ENCODE results near the gene ANKRD39.

ANKRD39 gene

DNA sequence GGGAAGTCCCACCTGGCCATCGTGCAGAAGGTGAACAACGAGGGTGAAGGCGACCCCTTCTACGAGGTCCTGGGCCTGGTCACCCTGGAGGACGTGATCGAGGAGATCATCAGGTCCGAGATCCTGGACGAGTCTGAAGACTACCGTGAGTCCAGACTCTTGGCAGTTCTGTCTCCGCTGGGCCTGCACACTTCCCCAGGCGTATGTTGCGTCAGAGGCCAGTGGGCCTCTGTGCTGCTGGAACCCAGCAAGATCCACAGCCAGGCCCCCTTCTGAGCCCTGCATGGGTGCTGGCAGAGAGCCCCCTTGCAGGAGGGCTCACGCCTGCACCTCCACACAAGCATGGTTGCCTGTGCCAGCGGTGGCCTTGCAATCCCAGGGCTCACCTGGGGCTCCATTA, 32.8 kb downstream of the ANKRD39 start:
- no peak for DNase-seq

GRCh38 chr2:96824079-96824870, 33.5 kb downstream of the ANKRD39 start:
- DNase-seq, result no peak

- no peak for DNase-seq
These were observed 34.6 kb downstream of the ANKRD39 start for GRCh38 chr2:96823198-96823597.

DNA sequence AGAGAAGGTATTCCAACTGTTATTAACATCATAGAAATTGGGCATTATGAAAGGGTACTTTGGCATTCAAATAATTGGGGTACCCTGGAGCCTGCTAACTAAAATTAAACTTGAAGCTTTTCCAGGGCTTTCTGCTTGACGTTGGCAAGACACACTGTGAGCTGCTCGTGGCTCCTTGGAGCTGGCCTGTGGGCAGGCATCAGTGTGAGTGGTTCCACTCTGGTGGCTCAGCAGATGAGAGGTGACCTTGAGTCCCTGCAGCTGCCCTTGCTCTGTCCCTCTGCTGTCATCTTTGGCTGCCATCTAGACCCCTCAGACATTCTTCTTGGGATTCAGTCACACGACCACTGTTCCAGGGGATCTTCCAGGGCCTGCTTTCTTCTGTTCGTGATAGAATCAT, 35.0 kb downstream of the ANKRD39 start:
- DNase-seq, result no peak

GRCh38 chr2:96821113-96821675, 36.6 kb downstream of the ANKRD39 start:
- DNase-seq, result no peak

- no peak for DNase-seq
These were observed 37.8 kb downstream of the ANKRD39 start for GRCh38 chr2:96819876-96820511.

- DNase-seq, result no peak
These were observed 38.5 kb downstream of the ANKRD39 start for GRCh38 chr2:96819128-96819875.

DNA sequence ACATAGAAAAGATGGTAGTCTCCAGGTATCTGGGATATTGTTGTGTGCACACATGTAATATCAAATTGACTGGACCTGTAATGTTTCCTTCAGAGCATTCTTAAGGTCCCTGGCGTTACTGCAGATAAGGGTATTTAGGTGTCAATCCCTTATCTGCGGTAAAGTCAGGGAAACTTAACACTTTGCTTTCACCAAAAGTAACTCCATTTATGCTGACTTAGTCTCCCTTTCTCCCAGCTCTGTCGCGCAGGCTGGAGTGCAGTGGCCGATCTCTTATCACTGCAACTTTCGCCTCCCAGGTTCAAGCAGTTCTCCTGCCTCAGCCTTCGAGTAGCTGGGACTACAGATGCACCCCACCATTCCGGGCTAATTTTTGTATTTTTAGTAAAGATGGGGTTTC, 39.9 kb downstream of the ANKRD39 start:
- no peak for DNase-seq

DNA sequence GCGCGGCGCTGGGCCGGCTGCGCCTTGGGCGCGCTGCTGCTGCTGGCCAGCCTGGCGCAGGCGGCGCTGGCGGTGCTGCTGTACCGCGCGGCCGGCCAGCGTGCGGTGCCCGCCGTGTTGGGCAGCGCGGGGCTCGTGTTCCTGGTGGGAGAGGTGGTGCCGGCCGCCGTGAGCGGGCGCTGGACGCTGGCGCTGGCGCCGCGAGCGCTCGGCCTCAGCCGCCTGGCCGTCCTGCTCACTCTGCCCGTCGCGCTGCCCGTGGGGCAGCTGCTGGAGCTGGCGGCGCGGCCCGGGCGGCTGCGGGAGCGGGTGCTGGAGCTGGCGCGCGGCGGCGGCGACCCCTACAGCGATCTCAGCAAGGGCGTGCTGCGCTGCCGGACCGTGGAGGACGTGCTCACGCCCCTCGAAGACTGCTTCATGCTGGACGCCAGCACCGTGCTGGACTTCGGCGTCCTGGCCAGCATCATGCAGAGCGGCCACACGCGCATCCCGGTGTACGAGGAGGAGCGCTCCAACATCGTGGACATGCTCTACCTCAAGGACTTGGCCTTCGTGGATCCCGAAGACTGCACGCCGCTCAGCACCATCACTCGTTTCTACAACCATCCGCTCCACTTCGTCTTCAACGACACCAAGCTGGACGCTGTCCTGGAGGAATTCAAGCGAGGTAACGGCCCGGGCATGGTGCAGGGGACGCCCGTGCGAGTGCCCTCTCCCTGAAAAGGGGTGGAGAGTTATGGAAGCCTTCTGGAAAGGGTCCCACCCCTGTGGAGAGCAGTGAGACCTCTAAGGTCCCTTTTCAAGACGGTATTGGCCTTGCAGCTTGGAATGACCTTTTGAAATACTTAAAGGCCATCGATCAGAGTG, 40.7 kb downstream of the ANKRD39 start:
- no peak for DNase-seq

DNA sequence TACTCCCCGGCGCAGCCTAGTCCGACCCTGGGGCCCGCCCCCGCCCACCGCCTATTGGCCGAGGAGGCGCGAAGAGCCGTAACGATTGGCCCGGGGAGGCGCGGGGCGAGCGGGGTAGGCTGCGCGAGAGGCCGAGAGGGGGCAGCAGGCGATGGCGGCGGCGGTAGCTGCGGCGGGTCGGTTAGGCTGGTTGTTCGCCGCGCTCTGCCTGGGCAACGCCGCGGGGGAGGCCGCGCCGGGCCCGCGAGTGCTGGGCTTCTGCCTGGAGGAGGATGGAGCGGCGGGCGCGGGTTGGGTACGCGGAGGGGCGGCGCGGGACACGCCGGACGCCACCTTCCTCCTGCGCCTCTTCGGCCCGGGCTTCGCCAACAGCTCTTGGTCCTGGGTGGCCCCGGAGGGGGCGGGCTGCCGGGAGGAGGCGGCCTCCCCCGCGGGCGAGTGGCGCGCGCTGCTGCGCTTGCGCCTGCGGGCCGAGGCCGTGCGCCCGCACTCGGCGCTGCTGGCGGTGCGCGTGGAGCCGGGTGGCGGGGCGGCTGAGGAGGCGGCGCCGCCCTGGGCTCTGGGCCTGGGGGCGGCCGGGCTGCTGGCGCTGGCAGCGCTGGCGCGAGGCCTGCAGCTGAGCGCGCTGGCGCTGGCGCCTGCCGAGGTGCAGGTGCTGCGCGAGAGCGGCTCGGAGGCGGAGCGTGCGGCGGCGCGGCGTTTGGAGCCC, 41.5 kb downstream of the ANKRD39 start, which contains the start of gene CNNM3:
Gene CNNM3 (plus strand): TSS at position 142 of the 709 bp plus-strand sequence. CDS start 10 bp downstream, at position 152.
- DNase-seq, result peak; percentile 96

GRCh38 chr2:96815326-96816126, 42.3 kb downstream of the ANKRD39 start:
- peak; percentile 66 for DNase-seq

DNA sequence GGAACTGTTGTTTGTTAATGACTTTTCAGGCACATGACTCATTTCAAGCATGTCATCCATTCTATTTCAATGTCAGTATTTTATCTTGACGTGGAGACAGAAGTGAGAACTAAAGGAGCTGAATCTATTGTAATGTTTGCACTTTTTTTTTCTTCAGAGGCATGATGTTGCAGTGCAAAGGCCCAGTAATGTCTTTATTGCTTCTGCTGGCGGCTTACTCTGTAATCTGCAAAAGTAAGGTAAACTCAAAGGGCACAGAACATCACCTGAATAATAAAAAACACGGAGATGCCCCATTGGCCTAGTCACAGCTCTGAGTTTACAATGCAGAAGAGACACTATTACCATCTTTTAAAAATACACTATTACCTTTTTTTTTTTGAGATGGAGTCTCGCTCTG, 44.2 kb downstream of the ANKRD39 start:
- no peak for DNase-seq

GRCh38 chr2:96811917-96812316, 45.9 kb downstream of the ANKRD39 start:
- DNase-seq, result no peak

DNA sequence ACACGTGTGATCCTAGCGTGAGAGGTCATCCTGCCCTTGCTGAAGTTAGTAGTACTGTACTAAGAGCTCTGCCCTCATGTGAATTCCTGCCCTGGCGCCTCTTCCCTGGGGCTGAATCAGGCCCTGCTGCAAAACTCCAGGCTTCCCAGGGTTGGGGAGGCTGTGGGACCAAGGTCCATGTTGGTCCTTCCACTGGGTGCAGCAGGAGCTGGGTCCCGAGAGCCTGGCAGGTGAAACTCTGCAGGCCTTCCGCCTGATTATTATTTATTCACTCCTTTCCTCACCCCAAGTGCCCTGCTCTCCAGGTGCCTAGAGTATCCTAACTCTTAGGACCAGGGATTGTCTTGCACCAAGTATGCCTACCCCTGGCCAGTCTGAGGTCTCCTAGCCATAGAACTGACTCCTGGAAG, 47.0 kb downstream of the ANKRD39 start:
- no peak for DNase-seq

DNA sequence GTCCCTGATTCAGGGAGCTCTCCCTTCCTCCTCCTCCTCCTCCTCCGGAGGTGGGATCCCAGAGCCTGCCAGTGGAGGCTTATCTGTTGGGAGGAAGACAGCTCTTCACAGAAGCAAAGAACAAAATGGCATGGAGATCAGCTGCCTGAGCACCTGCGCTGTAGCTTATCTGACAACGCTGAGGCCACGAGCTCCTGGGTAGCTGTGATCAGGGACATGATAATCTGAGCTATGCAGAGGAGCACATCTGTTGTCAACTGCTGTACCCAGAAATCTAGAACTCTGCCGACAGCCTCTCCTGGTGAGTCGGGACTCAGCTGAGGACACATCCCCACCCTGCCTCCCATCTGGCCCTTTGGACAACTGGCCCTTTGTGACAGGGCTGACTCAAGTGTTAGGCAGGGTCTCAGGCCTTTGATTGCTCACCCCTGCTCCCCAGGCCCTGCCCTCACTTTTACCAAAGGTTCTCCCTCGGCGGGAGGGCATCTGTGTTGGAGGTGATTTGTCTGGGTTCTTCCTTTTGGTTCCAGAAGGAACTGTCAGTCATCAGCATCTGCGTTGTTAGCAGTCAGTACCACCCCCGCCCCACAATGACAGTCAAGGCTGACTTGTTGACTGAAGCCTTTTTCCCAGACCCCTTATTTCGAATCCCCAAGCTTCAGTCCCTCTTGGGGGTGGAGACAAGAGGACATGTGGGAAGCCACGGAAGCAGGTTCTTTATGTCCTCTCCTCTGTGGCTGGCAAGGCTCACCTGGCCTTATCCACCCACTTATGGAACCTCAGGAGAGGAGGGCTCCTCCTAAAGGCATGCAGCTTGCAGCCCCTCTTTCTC, 47.6 kb downstream of the ANKRD39 start:
- DNase-seq, result no peak

DNA sequence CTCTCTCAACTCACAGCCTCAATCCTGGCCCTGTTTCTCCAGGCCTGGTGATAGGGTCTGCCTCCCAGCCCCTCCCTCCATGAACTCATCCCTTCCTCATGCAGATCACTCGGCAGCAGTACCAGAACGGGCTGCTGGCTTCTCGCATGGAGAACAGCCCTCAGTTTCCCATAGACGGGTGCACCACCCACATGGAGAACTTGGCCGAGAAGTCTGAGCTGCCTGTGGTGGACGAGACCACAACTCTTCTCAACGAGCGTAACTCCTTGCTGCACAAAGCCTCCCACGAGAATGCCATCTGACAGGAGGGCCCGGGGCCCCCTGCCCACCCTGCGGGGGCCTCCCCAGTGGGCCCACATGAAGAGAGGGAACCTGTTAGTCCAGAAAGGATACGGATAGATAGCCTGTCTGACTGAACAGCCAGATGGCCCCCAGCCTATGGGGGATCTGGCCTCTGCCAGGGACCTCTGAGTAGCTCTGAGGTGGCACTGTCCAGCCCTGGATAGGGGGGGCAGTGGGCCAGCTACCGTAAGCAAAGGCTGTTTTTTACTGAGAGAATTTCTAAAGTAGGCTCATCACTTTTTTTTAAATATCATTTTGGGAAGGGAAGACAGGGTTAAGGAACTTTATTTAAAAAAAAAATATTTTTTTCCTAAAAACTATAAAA, 48.5 kb downstream of the ANKRD39 start:
- DNase-seq, result no peak

DNA sequence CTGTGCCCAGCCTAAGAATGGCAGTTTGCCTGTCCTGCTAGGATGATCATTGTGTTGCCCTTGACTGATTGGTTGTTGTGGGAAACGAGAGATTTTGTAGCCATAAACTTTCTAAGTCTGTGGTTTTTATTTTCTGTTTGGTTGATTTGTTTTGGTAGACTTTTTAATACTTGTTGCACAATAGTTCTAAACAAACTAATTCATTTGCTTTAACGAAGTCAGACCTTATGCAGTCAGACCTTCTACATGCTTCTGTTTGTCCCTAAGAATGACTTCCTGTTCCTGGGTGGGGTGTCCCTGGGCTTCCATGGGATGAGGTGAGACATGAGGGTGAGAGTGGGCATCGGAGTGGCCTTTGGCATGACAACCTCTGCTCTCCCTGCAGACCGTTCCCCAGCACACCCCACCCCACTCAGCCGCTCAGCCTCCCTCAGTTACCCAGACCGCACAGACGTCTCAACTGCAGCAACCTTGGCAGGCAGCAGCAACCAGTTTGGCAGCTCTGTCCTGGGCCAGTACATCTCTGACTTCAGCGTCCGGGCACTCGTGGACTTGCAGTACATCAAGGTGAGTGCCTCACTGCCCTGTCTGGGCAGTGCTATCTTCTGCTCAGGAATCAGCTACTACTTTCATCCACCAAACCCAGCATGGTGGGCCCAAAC, 49.5 kb downstream of the ANKRD39 start:
- DNase-seq, result no peak

GRCh38 chr2:96807127-96807471, 50.7 kb downstream of the ANKRD39 start:
- no peak for DNase-seq

Measured in midbrain (tissue), 1 donor.